GM21515 (cell line): Measurements from ENCODE around the gene CPLX3.
A peak's percentile ranks its signal among the peaks of the same experiment; 100 is the strongest.

Experiments
- ATAC-seq: cut with Tn5 transposase; IDR thresholded peaks from one replicate; pipeline ENCODE4 v1.9.1; 2021; ENCODE audit not compliant: unreplicated experiment

The CPLX3 gene

DNA sequence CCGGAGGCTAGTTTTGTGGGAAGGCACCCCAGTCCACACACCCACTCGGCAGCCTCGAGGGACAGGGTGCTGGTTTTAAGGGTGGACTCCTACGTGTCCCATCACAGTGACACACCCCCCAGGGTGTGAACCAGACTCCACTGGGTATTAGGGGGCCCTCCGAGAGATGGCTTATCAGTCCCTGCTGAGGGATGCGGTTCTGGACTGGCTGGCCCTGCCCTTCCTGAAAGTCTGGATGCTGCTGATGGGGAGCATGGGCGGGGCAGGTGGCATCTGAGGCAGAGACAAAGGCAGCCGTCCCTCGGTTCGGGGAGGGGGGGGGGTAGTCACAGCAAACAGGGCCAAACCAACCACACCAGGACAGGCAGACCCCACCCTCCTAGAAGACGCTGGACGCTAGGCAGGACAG is 17.5 kb downstream of the CPLX3 start:
- no peak for ATAC-seq

DNA sequence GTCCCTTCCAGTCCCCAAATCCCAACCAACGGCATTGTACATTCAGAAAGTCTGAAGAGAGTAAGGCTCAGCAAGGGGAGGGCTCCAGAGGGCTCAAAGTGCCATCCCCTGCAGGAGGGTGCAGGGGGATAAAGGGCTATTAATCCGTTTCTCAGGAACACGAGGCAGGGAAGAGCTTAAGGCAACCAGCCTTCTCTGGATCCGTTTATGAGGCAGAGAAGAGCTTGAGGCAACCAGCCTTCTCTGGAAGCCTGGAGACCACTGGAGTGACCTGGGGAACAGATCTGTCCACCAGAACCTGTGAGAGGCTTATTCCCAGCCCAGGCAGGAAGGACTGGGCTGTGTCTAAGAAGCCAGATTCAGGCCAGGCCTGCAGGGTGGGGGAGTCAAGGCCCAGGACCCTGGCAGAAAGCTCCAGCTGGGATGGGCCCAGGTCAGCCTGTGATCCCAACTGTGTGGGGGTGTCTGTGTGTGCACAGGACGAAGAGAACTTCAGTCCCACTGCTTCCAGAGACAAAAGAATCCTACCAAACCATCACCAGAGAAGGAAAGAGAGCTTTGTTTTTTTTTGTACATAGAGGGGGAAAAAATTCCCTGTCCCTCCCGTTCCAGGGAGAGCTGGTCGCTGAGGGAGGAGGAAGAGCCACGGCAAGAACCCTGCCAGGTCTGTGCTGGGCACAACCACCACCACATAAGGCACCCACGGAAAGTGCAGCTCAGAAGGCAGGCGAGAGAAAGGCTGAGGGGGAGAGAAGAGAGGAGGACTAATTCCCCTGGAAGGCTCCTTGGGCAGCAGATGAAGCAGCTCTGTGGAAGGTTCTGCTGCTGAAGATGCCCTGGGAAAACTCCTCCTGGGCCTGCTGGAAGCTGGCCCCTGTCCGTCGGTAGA is 18.1 kb downstream of the CPLX3 start:
- ATAC-seq = no peak

DNA sequence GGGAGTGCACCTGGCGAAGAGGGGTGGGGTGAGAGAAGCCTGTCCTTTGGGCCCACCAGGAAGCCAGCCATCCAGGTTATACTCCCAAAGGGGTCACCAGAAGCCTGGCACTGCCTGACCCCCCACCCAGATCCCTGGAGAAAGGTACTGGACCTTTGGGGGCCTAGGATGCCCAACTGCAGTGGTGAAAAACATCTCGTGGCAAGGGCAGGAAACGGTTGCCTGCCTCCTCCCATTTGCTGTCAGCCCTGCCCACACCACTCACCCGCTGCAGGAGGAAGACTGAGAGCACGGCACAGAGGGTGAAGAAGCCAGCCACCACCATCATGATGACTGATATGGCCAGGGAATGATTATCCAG is 18.8 kb downstream of the CPLX3 start:
- ATAC-seq = no peak

DNA sequence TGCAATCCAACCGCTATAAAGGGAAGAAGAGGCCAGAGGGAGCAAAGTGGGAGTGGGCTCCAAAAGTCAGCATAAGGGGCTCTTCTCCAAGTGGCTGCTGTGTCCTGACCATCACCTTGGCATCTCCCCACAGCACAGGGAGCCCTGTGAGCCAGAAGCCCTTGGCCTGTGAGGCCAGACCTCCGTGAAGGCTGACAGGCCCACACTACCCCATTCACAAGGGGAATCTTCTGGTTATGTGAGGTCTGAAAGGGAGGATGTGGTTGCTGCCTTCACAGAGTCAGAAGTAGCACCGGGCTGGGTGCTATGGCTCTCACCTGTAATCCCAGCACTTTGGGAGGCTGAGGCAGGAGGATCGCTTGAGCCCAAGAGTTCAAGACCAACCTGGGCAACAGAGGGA is 19.2 kb downstream of the CPLX3 start:
- ATAC-seq = no peak

DNA sequence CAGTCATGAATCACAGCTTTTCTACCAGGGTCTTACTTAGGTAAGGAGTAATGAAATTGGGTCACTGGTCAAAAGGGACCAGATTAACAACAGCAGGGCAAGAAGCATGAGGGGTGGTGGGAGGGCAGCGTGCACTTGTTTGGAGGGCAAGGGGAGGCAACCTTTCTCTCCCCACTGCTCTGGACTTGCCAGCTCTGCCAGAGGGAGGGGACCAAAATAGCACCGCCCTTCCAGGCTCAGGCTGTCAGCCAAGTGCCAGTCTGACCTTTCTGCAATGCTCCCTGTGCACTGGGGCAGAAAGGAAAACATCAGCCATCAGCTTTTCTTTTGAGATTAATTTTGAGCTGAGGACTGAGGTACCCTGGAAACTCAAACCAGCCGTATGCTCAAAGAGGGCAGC is 21.0 kb downstream of the CPLX3 start:
- no peak for ATAC-seq

DNA sequence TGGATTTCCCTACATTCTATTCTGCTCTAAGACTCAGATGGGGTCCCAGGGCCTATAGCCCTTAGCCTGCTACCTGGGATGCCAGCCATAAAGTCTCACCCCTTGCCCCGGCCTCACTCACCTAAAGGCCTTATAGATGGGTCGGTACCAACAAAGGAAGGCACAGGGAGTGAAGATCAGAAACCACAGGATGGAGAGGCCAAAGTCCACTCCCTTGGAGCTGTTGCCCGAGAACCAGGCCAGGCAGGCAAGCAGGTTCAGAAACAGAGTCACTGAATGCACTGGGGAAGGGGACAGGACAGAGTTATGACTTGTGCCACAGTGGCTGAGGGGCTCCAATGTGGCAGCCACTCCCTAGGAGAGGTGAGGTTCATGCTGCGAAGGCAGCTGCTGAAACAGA is 24.0 kb downstream of the CPLX3 start:
- ATAC-seq = no peak

DNA sequence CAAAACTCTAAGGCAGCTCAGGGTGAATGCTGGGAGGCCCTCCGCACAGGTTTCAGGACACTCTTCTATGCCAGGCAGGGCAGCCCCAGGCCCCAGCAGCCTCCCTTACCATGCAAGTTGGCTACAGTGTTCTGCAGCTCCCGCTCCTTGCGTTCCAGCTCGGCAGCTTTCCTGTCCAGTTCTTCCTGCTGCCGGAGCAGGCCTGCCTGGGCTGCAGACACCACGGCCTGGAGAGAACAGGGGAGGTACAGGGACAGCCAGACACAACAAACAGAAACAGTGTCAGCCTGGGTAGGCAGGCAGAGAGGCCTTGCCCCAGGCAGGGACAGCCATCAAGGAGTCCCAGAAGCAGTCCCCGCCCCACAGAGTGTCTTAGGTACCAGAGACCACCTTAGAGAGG is 25.5 kb downstream of the CPLX3 start:
- ATAC-seq = no peak

DNA sequence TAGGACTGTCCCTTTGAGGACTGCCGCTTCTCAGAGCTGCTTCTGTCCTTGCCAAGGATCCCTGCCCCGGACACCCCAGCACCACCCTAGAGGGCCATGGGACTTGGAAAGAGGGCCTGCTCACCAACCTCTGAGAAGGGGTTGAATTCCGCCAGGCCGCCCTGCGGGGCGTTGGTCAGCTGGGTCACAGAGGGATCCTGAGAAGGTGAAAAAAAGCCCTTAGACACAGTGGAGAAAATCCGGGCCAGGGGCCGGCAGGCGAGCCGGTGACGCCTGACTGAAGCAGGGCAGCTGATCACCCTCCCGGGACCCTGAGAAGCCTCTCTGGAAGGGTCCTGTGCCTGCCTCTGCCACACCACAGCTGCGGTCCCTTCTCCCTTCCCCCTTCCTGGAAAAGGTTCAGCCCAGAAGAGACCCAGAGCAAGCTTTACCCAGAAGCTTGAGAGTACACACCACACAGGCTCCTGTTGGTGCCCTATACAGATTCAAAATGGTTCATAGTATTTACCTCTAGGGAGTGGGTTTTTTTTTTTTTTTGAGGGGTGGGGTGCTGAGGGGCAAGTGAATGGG is 28.1 kb downstream of the CPLX3 start:
- ATAC-seq = no peak

DNA sequence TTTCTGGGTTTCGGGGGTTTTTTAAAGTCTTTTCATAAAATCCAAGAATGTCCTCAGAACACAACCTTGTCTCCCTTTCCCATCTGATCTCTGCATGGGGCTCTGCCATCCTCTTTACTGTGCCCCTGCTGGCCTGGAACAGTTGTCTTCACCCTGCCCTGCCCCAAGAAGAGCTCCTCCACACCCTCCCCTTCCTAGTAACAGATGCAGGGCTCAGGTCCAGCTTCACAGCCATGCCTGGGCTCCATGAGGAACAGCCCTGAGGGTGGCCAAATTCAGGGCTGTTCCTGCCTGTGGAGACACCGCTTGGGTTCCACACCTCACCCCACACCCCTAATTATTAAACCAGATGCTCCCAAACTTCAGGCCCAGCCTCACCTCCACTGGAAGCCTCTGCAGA is 29.4 kb downstream of the CPLX3 start:
- no peak for ATAC-seq

DNA sequence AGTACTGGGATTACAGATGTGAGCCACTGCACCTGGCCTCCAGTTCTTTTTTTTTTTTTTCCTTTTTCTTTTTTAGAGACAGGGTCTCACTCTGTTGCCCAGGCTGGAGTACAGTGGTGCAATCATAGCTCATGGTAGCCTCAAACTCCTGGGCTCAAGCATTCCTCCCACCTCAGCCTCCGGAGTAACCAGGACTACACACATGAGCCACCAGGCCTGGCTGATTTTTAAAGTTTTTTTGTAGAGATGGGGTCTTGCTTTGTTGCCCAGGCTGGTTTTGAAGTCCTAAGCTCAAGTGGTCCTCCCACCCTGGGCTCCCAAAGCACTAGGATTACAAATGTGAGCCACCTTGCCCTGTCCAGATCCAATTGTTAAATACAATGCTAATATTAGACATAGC is 30.1 kb downstream of the CPLX3 start:
- ATAC-seq = no peak

DNA sequence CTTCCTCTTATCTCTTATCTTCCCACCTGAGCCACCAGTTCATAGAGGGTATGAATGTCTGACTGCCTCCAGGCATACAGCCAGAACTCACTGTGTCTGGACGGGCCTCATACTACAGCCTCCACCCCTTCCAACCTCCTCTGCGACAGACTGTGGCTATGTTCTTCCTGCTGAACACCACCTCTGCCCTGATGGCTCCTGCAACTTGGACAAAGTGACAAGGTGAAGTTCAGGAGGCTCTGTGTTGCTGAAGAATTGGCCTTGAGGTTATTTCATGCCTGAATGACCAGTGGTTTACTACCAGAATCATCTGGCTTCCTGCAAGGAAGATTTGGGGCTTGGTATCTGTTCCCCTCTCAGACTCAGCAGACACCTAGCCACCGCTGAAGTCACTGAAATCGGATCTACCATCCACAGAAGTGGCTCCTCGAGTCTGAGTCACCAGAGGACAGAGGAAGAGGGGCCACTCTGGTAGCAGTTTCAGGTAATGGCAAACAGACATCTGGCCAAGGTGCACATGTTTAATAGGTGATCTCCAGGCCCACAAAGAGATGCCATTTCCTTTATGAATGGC is 30.7 kb downstream of the CPLX3 start:
- ATAC-seq = peak; percentile 68

DNA sequence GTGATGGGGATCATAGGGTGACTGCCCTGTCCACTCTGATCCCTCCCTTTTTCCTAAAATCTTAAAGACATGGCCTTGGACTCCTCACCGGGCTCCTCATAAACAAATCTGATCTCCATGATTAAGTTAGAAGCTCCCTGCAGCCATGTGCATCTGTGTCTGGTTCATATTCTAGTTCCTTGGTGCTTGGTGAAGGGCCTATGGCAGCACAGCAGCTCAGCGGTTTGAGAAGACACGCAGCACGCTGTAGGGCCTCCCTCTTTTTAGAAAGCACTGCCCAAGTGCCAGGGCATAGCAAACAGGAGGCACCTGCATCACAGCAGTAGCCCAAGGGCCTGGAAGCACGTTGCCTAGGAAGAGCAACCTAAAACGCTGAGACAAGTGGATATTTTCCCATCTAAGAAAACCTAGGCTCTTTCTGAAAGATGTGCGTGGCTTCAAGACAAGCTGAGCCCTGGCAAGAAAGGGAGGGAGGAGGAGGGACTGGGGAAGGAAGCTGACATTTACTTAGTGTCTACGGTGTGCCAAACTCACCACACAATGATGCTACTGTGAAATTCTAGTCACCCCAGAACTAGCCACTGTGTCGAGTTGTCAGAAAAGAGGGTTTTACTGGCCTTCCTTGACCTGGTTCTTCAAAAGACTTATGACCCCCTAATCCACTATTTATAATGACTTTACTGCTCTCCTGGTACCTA is 31.4 kb downstream of the CPLX3 start:
- peak; percentile 7 for ATAC-seq

DNA sequence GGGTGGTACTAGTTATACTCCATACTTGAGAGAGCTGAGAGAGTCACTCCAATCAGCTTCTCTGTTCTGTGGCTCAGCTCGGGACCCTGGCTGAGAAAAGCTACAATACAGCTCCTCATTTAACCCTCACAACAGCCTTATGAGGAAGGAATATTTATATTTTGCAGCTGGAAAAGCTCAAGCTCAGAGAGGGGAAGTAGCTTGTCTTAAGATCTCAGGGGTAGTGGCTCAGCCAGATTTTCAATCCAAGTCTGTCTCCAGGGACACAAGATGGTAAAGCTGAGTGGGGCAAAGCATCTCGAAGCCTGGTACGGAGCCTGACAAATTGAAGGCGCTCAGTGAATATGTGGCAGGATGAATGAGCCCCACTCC is 31.9 kb downstream of the CPLX3 start:
- no peak for ATAC-seq

DNA sequence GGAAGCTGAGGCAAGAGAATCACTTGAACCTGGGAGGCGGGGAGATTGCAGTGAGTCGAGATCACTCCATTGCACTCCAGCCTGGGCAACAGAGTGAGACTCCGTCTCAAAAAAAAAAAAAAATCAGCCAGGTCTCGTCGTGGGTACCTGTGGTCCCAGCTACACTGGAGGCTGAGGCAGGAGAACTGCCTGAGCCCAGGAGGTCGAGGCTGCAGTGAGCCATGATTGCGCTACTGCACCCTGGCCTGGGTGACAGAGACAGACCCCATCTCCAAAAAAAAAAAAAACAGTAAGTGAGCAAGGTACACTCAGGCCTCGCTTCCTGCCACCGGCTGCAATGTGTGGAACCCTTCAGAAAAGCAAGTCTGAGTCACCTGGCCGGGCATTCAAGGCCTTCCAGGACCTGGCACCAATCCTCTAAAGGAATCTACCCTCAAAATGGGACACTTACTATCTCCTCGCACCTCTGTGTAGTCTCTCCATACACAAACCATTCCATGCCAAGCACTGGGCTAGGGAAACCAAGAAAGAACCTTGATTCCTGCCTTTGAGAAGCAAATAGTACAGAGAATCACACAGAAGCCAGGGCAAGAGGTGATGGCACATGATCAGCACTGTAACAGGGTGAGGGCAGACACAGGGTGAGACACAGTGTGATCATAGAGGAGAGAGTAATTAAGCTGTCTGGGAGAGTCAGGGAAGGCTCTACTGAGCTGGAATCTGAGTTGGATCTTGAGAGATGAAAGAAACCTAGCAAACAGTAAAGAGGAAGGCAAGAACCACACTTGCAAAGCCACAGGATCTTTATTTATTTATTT is 37.0 kb downstream of the CPLX3 start:
- no peak for ATAC-seq

DNA sequence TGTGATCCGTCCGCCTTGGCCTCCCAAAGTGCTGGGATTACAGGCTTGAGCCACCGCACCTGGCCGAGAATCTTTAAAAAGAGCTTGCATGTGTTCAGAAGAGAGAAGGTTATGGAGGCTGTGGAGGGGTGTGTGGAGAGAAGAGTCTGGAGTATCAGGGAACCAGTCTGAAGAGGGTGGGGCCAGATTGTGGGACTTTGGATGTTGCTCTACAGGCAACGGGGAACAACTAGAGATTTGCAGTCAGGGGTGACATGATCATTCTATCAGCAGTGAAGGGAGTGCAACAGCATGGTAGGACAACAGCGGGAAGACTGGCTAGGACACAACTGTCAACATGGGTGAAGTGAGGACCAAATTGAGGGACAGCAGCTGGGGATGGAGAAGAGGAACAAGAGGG is 37.9 kb downstream of the CPLX3 start:
- no peak for ATAC-seq

DNA sequence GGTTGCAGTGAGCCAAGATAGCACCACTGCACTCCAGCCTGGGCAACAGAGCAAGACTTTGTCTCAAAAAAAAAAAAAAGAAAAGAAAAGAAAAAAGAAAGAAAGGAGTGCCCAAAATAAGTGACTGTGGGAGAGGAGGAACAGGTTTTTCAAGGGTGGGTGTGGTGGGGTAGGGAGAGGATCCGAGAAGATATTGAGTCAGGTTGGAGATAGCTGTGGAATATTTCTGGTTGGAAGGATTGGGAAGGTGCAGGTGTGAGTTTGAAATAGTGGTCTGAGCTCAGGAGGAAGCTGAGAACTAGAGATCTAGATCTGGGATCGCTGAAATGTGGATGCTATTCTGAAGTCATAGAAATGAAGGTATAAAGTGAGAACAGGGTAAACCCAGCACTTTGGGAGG is 38.9 kb downstream of the CPLX3 start:
- no peak for ATAC-seq

DNA sequence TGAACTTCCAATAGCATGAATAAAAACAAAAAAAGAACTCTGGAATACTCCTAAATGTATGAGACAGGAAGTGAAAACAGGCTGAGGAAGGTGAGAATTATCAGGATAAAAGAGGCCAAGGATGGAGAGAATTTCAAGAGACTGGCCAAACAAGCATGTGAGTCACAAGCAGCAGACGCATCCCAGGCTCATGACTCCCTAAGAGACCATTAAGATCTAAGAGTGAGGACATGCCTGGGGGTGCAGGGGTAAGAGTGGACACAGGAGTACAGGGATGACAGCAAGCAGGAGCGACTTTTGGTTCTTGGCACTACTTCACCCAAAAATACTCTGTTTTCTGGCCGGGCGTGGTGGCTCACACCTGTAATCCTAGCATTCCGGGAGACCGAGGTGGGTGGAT is 39.7 kb downstream of the CPLX3 start:
- ATAC-seq = no peak

DNA sequence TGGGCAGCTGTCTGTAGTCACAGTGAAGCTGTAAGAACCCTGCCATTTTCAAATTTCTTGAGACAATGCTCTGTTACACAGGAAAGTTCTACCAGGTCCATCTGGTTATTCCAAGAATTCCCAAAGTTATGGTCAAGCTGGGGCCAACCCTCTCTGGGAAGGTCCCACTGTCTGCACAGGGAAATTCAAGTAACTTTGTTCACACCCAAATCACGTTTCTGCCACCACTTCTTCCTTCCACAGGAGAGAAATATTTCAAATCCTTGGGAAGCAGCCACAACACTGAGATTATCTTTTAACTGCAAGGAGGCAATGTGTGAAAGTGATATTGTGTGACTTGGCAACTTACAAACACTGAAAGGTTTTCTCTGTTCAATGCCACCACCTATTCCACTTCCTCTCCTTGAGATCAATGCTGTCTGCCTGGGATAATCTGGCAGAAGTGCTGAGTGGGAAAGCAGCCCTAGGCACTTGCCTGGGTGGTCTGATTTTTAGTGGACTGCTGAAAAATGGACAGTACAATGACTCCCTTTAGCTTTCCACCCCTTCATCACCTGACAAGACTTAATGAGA is 41.1 kb downstream of the CPLX3 start:
- ATAC-seq = no peak

DNA sequence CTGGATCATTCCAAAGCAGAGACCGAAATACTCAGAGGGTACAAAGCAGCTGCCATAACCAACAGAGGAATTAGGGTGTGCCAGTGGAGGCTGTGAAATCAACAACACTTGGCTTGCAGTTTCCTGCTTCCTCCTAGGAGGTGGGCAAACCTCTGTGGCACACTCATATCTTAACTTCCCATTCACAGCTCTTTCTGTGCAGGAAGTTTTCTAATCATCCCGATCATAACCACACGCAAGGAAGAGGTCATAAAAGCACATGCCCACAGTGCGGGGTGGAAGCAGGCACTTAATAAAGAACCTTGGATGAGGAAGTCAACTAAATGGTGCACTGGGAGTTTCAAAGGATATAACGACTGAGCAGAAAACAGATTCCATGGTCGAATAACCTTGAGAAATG is 41.6 kb downstream of the CPLX3 start:
- ATAC-seq = no peak

DNA sequence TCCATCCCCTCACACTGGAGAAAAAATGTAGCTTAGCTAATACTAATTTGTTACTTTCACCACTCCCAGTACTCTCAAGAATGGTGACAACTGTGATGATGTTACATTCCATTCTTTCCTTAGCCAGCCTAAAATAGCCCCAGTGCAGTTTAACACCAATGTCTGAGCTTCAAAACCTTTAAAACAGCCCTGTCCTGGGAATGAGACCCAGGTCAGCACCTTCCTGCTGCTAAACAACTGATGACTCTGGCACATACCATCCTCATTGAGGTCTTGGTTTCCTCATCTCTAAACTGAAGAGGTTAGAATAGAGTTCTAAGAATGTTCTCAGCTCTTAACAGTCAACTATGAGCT is 42.9 kb downstream of the CPLX3 start:
- no peak for ATAC-seq
